Hematopoietic multipotent progenitor cell treated with erythropoietin and hydrocortisone succinate and interleukin-3 and kit ligand, for 6 days (in vitro differentiated cells): ENCODE results near the gene SOHLH1.
"Not testable (repeated sequence)": the region's sequence is repeated elsewhere in the genome, so short reads cannot be mapped to it uniquely, and the experiment has no call there.

Experiments
- DNase-seq: peaks from one replicate; pipeline ENCODE4 v3.0.0-alpha.2; 2015

Gene SOHLH1

DNA sequence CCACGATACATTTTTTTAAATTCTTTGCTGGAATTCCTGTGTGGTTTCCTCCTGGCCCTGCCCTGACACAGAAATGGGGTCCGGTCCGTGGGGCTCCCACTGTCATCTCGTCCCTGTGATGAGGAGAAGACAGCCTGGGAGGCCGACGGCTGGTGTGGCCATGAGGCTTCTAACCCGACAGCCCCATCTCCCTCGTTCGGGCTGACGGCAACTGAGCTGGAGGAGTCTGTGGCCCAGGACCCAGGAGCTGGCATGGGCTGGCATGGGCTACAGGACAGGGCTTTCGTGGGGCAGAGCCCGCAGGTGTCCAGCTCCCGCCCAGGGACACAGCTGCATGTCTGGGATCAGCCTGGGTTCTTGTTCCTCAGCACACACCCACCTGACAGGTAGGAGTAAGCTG, 22.4 kb downstream of the SOHLH1 start:
- no peak for DNase-seq

DNA sequence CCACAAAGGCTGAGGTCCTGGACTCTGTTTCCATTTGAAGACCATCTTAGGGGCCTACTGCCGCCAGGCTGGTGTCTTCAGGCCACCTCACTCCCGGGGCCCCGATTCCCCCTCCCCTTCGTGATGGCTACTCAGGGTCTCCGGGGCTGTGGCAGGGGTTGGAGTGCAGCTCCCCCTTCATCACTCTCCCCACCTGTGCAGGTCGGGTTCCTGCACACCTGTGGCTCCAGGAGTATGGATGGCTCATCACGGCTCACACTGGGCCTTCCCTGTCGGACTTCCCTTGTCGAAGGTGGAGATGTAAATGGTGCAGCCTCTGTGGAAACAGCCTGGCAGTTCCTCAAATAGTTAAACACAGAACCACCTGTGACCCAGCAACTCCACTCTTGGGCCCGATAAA, 24.3 kb downstream of the SOHLH1 start:
- no peak for DNase-seq

DNA sequence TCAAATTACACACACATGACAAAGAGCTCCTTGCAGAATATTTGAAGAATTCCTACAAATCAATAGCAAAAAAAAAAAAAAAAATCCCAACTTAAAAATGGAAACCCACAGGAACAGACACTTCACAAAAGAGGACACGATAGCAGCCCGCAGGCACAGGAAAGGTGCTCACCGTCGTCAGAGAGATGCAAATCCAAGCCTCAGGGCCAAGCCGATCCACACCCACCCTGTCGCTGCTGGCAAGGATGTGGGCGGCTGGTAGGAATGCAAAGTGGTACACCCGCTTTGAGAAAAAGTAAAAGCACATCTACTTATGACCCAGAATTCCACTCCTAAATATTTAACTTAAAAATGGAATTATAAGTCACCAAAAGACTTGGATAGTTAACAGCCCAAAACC, 25.3 kb downstream of the SOHLH1 start:
- no peak for DNase-seq

DNA sequence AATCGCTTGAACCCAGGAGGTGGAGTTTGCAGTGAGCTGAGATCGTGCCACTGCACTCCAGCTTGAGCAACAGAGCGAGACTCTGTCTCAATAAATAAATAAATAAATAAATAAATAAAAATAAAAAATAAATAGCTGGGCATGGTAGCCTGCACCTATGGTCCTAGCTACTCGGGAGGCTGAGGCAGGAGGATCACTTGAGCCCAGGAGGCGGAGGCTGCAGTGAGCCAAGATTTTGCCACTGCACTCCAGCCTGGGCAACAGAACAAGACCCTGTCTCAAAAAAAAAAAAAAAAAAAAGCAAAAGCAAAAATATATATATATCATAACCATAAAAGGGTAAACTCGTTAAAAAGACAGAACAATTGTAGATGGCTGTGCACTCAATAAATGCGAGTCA, 26.5 kb downstream of the SOHLH1 start:
- DNase-seq, result not testable (repeated sequence)

DNA sequence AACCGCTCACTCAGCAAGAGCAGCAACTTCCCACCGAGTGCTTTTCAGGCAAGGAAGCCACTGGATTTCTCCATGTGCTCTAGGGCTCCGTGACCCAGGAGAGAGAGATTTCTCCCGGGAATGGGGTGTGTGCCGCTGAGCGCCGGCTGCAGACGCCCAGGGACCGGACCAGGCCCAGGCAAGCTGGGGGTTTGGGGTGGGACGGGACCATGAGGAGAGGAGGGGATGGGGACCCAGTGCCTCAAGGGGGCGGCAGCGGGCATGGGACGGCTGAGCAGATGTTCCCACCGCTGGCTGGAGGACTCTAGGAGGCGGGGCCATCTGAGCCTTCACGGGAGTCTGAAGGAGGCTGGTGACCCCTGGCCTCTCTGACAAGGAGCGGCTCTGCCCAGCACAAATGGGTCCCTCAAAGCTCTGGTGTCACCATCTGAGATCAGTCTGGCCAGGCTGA, 27.7 kb downstream of the SOHLH1 start:
- DNase-seq, result peak; percentile 7

DNA sequence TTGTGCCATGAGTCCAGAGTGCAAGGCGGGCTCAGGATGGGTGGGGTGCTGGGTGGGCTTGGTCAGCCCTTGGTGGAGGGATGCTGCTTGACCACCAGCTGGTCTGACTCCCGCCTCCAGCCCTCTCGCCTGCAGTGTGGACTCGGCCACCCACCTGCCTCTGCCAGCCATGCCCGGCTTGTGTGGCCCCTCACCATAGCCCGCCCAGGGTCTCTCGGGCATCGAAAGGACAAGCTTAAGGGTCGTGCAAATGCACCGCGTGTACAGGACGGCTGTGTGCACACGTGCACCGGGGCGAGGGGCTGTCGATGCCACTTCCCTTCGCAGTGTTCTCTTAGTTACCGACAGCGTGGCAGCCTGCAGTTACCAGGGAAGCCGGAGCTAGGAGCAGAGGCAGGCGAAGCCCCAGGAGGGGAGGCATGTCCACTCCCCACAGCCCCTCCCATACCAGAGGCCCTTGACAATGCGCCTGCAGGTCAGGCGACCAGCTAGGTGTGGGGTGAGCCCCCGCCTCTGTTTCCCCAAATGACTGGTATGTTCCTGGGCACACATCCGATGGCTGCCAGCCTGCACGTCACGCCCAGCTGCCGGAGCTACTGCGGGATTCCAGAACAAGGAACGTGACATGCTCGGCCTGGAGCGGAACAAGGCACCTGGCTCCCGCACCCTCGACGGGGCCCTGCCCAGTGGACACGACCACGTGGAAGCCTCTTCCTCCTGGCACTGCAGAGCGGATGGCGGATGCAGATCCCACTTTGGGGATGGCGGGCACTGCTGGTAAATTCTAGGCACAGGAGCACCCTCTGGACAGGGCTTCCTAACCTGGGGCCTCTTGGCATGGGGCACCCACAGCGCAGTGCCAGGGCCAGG, 28.3 kb downstream of the SOHLH1 start:
- DNase-seq, result no peak

DNA sequence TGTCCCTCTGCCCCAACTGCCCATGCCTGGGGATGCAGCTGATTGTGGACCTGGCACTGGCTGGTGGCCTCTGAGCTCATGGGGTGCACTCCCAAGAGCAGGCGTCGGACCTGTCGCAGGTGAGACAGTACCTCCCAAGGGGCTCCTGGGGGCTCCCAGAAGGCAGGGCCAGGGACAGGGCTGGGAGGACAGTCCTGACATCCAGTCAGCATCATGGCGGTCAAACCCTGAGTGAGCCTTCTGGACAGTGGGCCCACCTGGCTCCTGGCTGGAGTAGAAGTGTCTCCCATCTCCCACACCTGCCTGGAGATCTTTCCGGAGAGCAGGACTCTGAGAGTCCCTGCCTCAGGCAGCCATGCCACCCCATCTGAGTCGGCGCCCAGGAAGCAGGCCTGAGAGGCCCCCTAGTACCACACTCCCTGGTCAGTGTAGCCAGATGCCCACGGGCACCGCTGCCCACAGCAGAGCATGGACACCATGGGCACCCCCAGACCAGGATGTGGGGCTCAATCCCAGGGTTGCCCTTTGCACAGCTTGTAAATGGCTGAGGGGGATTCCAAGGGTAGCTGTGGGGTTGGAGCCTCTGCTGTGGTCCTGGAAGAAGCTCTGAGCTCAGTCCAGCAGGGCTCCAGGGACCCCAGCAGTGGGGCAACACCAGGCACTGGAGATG, 29.5 kb downstream of the SOHLH1 start:
- no peak for DNase-seq

DNA sequence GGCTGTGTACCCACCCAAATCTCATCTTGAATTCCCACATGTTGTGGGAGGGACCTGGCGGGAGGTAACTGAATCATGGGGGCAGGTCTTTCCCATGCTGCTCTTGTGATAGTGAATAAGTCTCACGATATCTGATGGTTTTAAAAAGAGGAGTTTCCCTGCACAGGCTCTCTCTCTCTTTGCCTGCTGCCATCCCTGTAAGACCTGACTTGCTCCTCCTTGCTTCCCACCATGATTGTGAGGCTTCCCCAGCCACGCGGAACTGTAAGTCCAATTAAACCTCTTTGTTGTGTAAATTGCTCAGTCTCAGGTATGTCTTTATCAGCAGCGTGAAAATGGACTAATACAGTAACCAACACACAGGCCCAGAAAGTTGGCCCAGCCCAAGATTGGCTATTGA, 30.3 kb downstream of the SOHLH1 start:
- DNase-seq, result not testable (repeated sequence)

DNA sequence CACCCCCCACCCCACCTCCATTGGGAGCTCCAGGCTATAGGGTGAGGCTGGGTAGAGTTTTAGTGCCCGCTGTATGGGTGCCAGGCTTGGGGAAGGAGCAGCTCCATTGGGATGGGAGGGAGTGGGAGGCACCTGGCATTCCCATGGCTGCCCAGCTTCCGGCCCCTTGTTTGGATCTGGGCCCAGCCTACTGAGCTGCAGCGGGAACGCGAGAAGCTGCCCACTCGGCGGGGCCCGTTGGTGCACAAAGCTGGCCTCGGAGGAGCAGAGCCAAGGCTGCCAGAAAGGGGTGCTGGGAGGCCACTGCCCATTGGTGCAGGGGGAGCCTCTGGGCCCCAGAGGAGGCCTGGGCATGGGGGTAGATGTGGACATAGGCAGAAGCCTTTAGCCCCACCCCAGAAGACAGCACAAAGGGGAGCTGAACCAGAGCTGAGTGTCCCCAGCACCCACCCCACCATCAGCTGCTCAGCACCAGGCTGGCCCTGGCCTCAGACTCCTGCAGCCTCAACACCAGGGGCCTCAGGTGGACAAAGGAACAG, 31.7 kb downstream of the SOHLH1 start:
- DNase-seq, result no peak

DNA sequence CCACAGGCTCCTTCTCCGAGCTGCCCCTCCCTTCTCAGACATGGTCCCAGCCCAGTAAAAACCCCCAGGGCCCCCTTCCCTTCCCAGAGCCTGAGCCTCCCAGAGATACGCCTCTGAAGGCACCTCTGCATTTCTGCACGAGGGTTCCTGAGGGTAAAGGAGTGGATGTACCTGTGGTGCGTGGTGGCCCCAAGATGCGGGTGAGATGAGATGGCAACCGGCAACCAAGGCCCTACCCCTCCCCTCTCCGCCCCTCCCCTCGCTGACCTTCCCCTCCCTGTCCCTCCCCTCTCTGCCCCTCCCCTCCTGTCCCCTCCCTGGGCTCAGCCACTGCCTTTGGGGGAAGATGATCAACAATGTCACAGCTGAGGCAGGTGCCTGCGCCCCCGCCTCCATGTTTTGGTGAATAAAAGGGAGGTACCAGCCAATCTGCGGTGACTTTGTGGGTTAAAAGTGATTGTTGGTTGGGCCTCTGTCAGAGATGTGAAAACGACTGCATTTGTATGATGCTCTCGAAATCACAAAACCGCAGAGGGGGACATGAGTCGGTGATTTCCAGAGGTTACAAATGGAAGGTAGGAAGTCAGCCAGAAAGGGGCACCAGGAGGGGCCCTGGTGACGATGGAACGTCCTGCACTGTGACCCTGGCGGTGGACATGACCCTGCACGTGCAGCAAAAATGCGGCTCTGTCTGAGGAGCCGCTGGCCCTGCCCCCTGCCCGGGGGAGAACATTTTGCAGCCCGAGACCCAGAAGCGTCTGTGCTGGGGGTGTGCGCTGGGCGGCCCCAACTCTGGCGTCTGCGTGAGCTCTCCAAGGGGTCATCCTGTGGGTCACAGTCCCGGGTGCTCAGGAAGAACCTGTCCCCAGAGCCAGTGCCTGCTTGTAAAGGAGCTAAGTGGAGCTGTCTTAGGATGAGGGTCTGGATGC, 32.5 kb downstream of the SOHLH1 start:
- DNase-seq, result no peak

DNA sequence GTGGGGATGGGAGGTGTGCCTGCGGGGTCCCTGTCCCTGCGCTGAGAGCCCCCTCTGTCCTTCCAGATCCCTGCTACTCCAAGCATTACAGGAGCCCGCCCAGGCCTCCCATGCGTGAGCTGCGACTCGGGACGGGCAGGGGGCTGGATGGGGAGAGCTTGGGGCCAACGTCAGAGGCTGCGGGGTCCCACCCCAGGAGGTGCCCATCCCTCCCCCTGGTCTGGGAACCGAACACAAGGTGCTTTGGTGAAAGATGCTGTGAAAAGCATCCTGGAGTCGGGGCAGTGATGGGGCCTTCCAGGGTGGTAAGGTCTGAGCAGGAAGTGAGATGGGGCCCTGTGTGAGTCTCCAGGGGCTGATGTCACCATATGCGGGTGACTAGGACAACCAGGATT, 33.5 kb downstream of the SOHLH1 start:
- no peak for DNase-seq

DNA sequence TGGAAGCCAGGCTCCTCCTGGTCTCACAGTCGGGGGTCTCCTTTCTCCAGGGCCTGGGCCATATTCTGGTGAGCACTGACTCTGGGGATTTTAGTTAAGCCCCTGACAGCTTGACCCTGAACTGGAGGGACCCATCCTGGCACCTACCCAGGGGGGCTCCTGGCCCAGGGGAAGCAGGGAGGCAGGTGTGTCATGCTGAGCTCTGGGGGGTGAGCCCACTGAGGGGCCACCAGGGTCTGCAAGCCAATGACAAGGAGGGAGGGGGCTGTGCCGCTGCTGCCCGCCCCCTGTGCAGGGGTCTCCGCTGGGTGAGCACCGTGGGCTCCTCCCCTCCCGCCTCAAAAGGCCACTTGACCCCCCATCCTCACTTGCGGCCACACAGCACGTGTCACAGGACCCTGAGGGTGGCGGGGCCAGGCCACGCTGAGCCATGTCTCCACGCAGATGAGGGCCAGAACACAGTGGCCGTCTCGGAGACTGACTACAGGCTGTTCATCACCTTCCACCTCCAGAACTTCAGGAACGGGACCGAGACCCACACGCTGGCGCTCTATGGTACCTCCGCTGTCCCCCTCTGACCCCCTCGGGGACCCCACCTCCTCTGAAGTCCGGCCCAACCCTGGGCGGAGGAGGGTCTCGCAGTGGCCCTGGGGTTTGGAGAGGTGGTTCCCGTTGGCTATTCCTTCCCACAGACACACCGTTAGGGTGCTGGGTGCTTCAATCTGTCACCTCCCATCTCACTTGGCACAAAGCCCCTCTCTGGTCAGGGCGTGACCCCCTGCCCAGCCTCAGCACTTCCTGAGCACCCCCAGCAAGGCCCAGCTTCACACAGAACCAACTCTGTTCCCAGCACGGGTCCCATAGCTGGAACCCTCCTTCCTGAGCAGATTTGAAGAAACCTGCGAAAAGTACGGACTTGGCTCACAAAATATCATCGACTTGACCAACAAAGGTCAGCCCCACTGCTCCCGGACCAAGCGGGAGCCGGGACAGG, 34.2 kb downstream of the SOHLH1 start:
- no peak for DNase-seq

DNA sequence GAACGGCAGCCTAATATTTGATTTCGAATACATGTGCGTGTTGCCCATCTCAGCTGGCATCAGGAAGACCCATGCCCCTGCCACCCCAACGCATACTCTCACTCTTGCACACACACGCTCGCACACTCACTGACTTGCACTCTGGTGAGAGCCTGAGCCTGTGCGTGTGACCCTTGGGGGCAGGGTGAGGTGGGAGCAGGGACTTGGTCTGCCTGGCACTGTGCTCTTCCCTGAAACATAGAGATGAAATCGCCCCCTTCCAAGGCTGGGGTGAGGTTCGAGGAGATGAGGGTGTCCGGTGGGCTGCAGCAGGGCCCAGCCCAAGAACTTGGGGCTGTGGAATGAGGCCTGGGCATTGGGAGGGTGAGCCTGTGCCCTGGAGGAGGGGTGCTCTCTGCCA, 35.0 kb downstream of the SOHLH1 start:
- no peak for DNase-seq

DNA sequence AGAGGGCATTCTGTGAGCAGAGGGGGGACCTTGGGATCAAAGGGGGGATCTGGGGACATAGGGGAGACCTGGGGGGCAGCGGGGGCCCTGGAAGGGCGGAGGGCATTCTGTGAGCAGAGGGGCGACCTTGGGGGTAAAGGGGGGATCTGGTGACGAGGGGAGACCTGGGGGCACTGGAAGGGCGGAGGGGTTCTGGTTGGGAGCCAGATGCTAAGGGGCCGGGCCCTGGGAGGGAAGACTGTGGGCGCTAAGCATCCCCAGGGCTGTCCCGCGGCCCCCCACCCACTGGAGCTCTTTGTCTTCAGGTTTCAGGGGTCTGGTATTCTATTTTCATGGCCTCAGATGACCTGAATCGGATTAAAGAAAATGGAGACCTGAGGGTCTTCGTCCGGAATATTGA, 35.4 kb downstream of the SOHLH1 start:
- no peak for DNase-seq

DNA sequence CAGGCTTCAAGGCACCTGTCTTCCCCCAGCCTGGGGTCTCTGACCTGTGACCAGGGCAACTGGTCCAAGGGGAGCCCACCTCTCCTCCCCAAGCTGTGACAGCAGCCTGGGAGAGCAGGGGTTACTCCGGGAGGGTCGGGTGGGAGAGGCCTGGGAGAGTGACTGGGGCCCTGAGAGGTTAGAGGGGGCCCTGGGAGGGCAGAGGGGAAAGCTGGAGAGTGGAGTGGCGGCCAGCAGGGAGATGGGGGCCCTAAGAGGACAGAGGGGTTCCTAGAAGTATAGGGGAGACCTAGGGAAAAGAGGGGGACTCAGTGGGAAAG, 35.9 kb downstream of the SOHLH1 start:
- DNase-seq, result no peak

DNA sequence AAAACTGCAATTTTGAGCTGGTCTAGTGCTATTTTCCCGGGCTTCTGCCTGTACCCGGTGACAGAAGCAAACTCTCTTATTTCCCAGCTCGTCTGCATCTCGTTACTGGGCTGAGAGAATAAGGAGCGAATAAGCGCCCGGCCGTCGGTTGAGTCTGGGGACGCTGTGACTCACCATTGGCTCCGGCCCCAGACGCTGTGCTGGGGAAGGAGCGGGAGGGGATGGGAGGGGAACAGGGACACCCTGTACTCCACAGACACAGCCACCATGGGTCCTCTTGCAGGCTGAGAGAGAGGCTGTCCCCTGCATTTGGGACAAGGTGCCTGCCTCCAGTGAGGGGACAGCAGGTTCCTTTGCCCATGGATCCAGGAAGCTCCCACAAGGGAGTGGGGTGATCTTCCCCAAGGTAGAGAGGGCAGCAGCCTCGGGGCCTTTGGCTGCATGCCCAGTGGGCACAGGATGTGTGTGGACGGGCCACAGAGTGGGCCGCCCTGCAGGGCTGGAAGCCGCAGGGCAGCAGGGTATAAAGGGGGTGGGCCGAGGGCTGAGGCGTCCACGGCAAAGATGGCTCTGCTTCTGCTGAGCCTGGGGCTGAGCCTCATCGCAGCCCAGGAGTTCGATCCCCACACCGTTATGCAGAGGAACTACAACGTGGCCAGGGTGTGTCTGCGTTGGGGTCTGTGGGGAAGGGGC, 36.4 kb downstream of the SOHLH1 start, which contains the start of gene LCN9:
TSS of gene LCN9 (plus strand) at position 552 of the 693 bp plus-strand sequence. CDS start at position 565, 13 bp downstream.
- no peak for DNase-seq

DNA sequence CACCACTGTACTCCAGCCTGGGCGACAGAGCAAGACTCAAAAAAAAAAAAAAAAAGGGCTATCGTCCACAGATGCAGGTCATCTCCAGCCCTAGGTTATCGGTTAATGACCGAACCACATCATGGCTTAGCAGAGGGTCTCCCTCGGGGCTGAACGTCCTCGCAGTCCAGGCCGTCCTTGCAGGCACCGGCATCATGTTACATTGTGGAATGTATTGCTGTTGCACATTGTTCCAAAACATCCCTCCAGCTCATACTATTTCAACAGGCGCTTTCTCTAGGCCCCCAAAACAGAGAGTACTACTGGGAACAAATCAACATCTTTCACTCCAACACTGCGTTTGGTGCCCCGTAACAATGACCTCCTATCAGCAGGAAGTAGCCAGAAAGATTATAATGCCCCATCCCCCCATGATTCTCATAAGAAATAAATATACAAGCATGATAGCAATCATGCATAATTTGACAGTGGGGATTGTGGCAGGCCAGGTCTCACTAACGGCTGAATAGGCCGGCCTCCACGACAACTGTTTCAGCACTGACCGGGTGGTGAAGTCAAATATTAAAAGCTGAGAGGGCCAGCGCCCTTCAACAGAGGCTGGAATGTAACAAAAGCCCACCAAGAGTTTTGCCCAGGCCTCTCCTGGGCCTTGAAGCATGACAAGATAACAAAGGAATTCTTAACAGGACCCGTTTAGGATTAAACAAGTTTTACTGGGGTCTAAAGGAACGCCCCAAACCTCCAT, 37.3 kb downstream of the SOHLH1 start:
- DNase-seq, result no peak

DNA sequence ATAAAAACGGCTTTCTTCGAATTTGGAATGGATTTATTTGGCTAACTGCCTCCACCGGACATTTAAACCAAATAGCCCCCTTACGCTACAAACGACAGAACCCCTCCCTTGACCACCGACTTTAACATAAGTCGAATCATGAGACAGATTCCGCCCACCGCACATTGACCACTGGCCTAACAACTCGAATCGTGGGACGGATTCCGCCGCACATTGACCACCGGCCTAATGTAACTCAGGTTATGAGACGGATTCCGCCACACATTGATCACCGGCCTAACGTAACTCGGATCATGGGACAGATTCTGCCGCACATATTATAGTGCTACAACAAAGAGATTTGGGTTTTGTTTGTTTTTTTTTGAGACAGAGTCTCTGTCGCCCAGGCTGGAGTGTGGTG, 38.9 kb downstream of the SOHLH1 start:
- DNase-seq, result no peak

DNA sequence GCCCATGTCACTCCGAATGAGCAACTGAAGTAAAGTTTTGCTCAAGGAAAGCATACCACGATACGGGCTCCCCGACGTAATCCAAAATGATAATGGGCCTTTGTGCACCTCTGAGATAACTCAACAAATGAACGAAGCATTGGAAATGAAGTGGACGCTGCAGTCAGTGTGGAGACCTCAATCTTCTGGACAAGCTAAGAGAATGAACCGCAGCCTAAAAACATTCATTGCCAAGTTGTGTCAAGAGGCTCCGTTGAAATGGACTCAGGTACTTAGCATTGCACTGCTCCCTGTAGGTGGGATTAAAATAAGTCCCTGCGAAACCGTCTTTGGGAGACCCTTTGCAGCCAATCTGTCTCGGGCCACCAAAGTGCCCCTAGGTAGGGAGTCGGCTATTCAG, 40.0 kb downstream of the SOHLH1 start:
- no peak for DNase-seq

DNA sequence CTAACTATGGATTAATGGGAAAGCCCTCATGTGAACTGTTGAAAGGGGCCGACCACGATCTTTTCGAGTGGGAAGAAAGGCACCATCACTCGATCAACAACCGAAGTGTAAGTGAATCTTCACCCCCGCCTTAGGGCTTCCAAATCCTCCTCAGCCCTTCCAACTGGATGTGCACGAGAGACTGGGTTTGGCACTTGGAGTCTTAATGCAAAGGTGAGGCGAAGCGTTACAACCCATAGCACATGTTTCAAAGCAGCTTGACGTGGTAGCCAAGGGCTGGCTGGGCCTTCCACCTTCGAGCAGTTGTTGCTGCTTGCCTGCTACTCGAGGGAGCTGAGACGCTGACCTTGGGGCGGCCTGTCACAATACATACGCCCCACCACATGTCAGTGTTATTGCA, 41.9 kb downstream of the SOHLH1 start:
- DNase-seq, result no peak
